ENCODE measurements around the gene WNT1. TPM values are rescaled to one million over a fixed set of nuclear protein-coding genes. Genes with fewer than 3 reads are reported as not detected.

The WNT1 gene
- total and polyA plus RNA-seq, 2 of the 4 experiments (the other 2 are of a cell fraction) = not detected

- H3K18ac ChIP-seq (ENCODE audit: low read depth, low read length) = no peak overlapping the region
- dilution Hi-C loops (cut with HindIII; ENCODE audit: low sequenced_read_pairs, unreplicated experiment) (no loop called here), in situ Hi-C loops (cut with MboI; ENCODE audit: low sequenced_read_pairs) (no loop called here), intact Hi-C loops (cut with micrococcal nuclease) (no loop called here)
- peaks cover 16% of the 10 kb centered on the region for H4K20me1 ChIP-seq (ENCODE audit: insufficient read depth, low read length)
- no peaks in the 10 kb centered on the region for H3K4me1 ChIP-seq (ENCODE audit: control insufficient read depth, insufficient read depth, low read length)
- TF ChIP-seq USF2 (IDR thresholded peaks at IDR 0.05; ENCODE audit: low read depth, low read length) (no peak), MAZ (IDR thresholded peaks at IDR 0.05; ENCODE audit: borderline replicate concordance, low read depth, low read length) (no peak), BHLHE40 (IDR thresholded peaks at IDR 0.05; ENCODE audit: low read depth, low read length) (no peak), POLR2A (IDR thresholded peaks at IDR 0.05; ENCODE audit: low read depth, low read length) (no peak), FOS (IDR thresholded peaks at IDR 0.05; ENCODE audit: low read depth, low read length) (no peak), RFX5 (IDR thresholded peaks at IDR 0.05; ENCODE audit: low read depth, low read length) (no peak), NFE2L2 (IDR thresholded peaks at IDR 0.05; ENCODE audit: low read depth, low read length) (no peak), RAD21 (IDR thresholded peaks at IDR 0.05; ENCODE audit: low read length) (no peak), CHD1 (IDR thresholded peaks at IDR 0.05; ENCODE audit: low read depth, low read length) (no peak), CEBPB (IDR thresholded peaks at IDR 0.05; ENCODE audit: low read depth, low read length) (no peak), SMC3 (IDR thresholded peaks at IDR 0.05; ENCODE audit: low read depth, low read length) (no peak), MXI1 (IDR thresholded peaks at IDR 0.05; ENCODE audit: borderline replicate concordance, low read depth, low read length) (no peak), CTCF (conservative IDR thresholded peaks at IDR 0.05; ENCODE audit: low read depth, low read length) (no peak), ELK1 (IDR thresholded peaks at IDR 0.05; ENCODE audit: borderline replicate concordance, low read depth, low read length) (no peak), MAFK (IDR thresholded peaks at IDR 0.05; ENCODE audit: low read depth, low read length) (no peak), RCOR1 (IDR thresholded peaks at IDR 0.05; ENCODE audit: insufficient replicate concordance, low read length) (no peak)
- no peak overlapping the region for H3K4me2 ChIP-seq (ENCODE audit: low read depth, low read length)
- H3K4ac ChIP-seq (ENCODE audit: low read depth, low read length) = no peak overlapping the region
- ChIA-PET CTCF (no interaction called here), POLR2A (ENCODE audit: unreplicated experiment) (no interaction called here)
- DNase-seq = no peak
- no peak overlapping the region for H2AK5ac ChIP-seq (ENCODE audit: low read depth, low read length)
- 97% methylated on average over 19 of the region's 26 CpGs; no CpG with 5 or more reads in 1 of the 2 experiments for WGBS, 2 experiments (ENCODE audit: extremely low coverage in 2 of 2, insufficient read length in 1 of 2)
- no peak overlapping the region for H3K56ac ChIP-seq (ENCODE audit: extremely low read depth, insufficient read depth, low read length)
- H2BK5ac ChIP-seq (ENCODE audit: low read depth, low read length, poor library complexity, severe bottlenecking) = no peak overlapping the region
- no peak overlapping the region for H4K91ac ChIP-seq (ENCODE audit: insufficient read depth, low read depth, low read length)
- no peak overlapping the region for H3K9ac ChIP-seq (ENCODE audit: low read depth, low read length)
- no peak for ATAC-seq (ENCODE audit: low read depth)
- no peak overlapping the region for H4K5ac ChIP-seq (ENCODE audit: low read depth, low read length)
- H3K27me3 ChIP-seq (ENCODE audit: control insufficient read depth, insufficient read depth, low read length) = no peaks in the 10 kb centered on the region
- no peak overlapping the region for H4K8ac ChIP-seq (ENCODE audit: low read depth in 2 of 2, low read length in 2 of 2)
- peaks cover 84% of the 10 kb centered on the region for H3K36me3 ChIP-seq (ENCODE audit: control insufficient read depth, insufficient read depth, low read length)
- H2AK9ac ChIP-seq (replicated peaks; ENCODE audit: low read depth, low read length, poor library complexity) = no peak overlapping the region
- no peak overlapping the region for H3K23ac ChIP-seq (ENCODE audit: low read depth, low read length)
- H3K9me3 ChIP-seq (ENCODE audit: control insufficient read depth, insufficient read depth, low read length) = no peaks in the 10 kb centered on the region
- no peak overlapping the region for H3K14ac ChIP-seq (replicated peaks; ENCODE audit: low read depth, low read length)
- no peaks in the 10 kb centered on the region for H3K9me1 ChIP-seq (ENCODE audit: insufficient read depth, low read length)
- H3K4me3 ChIP-seq (ENCODE audit: insufficient read depth, low read depth, low read length) = no peak overlapping the region
- no peak overlapping the region for H2AFZ ChIP-seq (replicated peaks; ENCODE audit: low read length, poor library complexity)
- H2BK15ac ChIP-seq (ENCODE audit: low read depth, low read length) = no peak overlapping the region
- no peak overlapping the region for H2BK20ac ChIP-seq (ENCODE audit: low read depth, low read length)
- H3K27ac ChIP-seq (ENCODE audit: insufficient read depth, low read length) = no peak overlapping the region
- peaks cover 24 to 64% of the 10 kb centered on the region in 2 experiments for H3K79me1 ChIP-seq (ENCODE audit: low read depth in 1 of 2, low read length in 2 of 2)
- no peak overlapping the region for H2BK120ac ChIP-seq (ENCODE audit: low read depth, low read length)
- TSS peak; percentile 60 for BruUV-seq (replicated peaks)
Measured at GRCh38 chr12:49026678-49027480, 48.8 kb downstream of the WNT1 start.

Measured in IMR-90 (cell line).